HG03432 (cell line): ENCODE results near the gene CHRNA7.
"Not testable (repeated sequence)": the region's sequence is repeated elsewhere in the genome, so short reads cannot be mapped to it uniquely, and the experiment has no call there.

Source experiments
- ATAC-seq: cut with Tn5 transposase; IDR thresholded peaks from one replicate; pipeline ENCODE4 v1.9.1; 2021; ENCODE audit warnings: mild to moderate bottlenecking, moderate library complexity; ENCODE audit not compliant: unreplicated experiment

CHRNA7 gene

DNA sequence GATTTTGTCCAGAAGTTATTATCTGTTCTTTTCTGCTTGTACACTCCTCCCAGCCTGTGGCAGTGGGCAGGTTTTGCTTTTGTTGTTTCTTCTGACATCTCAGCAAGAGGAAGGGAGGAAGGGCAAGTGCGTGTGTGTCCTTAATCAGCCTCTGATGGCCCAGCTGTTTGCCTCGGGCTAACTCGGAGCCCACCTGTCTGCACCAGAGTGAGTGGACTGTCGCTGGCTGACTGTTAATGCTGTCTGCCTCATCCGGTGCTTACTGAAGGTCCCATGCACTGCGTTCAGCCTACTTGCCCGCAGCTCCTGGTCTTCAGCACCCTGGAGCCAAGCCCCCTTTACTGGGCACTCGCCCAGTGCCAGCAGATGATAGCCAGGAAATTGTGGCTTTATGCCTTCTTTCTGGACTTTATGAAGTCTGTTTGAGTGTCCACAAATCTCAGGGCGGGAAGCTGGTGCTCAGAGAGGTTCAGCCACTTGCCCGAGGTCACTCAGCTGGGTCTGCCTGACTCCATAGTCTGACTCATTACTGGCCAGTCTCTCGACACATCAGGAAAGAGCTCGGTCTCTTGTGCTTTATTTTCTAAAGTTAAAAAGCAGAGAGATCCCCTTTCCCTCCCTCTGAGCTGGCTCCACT is 89.5 kb downstream of the CHRNA7 start:
- no peak for ATAC-seq

DNA sequence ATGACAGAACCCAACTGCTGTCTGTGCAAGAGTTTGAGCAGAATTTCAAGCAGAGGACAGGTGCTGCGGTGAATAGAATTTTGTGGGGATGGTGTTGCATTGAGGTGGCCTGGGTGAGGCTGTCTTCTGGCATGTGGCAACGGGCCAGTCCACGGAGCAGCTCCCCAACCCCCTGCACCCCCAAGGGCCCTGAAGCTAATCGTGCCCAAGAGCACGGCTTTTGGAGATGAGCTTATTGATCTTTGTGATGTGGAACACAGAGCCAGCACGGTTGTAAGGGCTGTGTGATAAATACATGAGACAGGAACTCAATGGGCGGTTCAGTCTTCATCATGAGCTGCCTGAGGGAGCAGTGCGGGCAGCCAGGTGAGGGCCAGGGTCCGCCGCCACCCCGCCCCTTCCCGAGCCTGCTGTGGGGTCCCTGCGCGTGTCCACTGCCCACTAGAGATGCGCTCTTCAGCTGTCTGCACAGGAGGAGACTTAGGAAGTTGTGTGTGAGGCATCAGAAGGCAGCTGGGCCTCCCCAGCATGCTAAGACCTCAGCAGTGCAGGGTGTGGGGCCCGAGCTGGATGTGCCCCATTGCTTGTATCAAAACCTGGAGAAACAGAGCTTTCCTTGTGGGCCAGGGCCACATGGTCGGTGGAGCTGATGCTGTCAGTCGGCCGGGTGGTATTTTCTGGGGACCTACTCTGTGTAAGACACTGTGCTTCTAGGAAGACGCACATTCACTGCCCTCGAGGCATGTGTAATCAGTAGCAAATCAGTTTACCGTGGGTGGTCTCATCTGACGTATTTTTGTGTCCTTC is 90.5 kb downstream of the CHRNA7 start:
- no peak for ATAC-seq

DNA sequence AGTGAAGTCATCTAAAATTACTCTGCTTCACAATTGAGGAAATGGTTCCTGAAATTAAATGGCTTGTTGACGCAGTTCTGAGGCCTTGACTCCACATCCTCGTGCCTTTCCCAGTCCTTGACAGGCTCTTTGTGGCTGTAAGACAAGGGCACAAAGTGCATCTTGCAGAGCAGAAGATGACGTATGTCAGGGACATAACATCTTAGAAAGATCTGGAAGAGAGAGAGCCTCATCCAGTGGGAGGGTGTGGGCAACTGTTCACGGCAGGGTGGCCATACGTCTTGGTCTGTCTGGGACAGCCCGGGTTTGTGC is 91.0 kb downstream of the CHRNA7 start:
- no peak for ATAC-seq

DNA sequence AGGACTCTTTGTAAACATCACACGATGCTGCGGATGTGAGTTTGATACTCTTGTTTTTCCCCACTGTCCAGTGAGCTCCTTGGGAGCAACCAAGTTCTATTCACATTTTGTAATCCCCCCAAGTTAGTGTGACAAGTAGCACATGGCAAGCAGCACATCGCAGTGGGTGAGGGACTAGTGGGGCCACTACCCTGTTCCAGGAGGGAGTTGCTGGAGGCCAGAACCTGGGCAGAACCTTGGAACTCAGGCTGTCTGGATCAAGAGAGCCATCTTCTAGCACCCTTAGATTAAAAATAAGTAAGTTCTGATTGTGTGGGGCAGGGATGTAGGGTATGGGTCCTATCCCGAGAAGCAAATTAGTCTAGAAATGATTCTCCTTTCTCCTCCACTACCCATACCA is 91.7 kb downstream of the CHRNA7 start:
- ATAC-seq: no peak

DNA sequence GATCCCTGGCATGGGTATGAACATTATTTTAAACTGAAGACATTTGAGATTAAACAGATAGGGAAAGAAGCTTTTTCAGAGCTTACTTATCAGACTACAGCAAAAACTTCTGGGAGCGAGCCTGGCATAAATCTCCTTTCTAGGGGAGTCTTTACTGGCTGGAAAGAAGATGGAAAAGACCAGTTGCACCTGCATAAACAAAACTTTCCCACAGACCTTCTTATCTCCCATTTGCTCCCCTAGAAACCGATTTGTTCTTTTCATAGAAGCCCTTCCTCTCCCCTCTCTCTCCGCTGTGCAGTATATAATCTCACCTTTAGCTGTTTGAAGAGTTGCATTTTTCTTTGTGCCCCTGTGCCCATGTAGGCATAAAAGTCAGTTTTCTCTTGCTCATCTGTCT is 93.2 kb downstream of the CHRNA7 start:
- no peak for ATAC-seq

DNA sequence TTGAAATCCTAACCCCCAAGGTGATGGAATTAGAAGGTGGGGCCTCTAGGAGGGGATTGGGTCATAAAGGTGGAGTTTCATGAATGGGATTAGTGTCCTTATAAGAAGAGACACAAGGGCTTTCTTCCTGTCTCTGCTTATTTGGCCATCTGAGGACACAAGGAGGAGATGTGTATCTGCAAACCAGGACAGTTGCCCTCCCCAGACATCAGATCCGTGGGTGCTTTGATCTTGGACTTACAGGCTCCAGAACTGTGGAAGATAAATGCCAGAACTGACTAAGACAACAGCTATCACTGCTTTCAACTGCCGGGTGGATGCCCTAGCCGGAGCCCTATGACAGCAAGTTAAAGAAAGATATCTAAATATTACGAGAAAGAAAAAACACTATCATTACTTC is 94.4 kb downstream of the CHRNA7 start:
- ATAC-seq: no peak

DNA sequence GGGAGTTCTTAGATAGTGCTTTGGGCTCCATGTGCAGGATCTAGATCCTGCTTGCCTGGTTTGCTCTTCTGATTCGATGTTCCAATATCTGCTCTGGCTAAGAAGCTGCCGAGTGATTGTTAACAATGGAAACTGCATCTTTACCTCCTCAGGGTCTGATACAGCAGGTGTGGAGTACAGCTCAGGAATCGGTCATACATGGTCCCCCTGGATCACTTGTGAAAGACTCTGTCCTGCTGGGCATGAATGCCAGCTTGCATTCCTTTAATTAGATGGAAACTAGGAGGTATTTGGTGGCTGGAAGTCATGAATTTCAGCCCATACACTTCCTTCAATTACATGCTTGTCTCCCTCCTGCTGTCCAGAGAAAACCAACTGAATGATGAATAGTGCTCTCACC is 95.3 kb downstream of the CHRNA7 start:
- no peak for ATAC-seq

DNA sequence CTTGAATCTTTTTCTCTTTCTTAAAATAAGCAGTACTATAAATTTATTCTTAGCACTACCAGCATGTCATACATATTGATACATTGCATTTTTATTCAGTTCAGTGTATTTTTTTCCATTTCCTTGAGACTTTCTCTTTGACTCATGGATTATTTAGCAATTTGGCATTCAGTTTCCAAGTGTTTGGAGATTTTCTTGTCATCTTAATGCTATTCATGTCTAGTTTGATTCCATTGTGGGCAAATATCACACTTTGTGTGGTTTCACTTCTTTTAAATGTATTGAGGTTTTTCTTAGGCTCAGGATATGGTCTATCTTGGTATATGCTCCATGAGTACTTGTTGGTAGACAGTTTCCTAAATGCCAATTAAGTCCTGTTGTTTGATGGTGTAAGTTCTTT is 99.5 kb downstream of the CHRNA7 start:
- no peak for ATAC-seq

DNA sequence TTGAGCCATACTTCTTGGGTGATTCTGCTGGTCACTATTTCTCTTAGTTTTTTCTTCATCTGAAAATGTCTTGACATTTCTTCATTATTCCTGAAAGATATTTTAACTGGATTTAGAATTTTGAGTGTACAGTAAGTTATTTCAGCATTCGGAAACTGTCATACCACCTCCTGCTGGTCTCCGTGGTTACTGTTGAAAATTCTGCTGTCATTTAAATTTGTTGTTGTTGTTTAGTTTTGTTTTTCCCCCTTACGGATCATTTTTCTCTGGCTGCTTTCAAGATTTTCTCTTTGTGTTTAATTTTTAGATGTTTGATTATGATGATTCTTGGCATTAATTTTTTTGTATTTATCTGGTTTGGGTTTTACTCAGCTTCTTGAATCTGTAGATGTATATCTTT is 100.5 kb downstream of the CHRNA7 start:
- ATAC-seq: no peak

DNA sequence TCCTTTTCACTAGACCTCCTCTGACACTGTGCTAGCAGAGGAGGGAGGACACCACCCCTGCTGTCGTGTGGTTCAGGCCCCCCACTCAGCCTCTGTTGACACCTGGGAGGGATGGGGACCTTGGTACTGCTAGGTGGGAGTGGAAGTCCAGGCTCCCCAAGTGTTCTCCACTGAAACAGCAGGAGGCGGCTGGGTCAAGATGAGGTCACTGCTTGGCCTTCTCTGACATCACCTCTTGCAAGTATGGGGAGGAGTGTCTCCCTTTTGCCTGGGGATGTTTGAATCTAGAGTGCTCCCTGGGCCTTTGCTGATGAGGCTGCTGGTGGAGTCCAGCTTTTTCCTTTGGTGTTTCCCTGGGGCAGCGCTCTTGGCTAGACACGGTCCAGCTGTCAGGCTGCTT is 101.5 kb downstream of the CHRNA7 start:
- no peak for ATAC-seq

DNA sequence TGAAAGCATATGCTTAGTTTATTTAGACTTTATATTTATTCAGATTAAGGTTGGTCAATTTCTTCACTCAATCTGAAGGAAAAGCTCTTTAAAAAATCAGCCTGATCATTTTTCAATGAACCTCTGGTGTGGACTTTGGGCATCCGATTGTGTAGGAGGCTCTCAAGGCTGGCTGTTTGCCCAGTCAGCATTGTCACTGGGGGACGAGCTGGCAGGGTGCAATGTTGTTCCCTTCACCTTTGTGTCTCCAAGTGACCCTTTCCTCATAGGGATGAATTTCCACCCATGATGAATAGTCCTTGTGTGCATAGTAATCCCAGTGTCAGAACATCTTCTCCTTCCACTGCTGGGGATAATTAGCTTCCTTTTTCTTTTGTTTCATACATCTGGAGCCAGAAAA is 102.5 kb downstream of the CHRNA7 start:
- no peak for ATAC-seq

DNA sequence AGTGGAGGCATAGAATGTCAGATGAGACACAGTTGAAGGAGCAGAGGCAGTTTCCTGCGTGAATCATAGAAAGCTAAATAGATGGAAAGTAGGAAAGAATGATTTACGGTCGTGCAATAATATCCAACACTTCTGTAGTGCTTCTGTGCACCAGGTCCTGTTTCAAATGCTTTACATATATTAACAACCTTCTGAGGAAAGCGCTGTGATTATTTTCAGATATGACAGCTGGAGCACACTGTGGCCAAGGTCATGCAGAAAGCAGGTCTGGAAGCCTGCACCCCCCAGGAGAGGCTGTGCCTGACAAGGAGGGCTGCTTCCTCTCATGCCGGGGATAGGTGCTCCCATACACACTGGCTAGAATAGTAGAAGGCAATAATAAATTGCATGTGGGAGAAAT is 104.5 kb downstream of the CHRNA7 start:
- ATAC-seq: no peak

DNA sequence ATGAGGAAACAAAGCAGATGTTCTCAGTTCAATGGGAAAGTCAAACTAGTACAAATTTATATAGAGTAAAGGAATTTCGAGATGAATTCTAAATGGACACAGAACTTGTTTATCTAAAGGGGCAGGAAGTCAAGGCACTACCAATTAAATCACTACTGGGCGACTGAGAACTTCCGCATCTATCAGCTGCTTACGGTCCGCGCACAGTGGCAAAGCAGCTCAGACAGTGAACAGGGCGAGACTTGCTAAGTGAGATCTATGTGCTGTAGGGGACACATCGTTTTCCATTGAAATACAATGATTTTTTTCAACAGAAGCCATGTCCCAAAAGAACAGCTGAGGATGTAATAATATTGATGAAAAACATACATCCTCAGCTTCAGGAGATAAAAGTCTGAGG is 105.0 kb downstream of the CHRNA7 start:
- ATAC-seq: no peak

DNA sequence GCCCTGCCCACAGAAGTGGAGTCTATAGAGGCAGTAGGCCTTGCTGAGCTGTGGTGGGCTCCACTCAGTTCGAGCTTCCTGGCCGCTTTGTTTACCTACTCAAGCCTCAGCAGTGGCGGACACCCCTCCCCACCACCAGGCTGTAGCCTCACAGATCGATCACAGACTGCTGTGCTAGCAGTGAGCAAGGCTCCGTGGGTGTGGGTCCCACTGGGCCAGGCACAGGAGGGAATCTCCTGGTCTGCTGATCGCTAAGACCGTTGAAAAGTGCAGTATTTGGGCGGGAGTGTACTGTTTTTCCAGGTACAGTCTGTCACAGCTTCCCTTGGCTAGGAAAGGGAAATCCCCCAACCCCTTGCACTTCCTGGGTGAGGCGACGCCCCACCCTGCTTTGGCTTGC is 115.2 kb downstream of the CHRNA7 start:
- not testable (repeated sequence) for ATAC-seq

DNA sequence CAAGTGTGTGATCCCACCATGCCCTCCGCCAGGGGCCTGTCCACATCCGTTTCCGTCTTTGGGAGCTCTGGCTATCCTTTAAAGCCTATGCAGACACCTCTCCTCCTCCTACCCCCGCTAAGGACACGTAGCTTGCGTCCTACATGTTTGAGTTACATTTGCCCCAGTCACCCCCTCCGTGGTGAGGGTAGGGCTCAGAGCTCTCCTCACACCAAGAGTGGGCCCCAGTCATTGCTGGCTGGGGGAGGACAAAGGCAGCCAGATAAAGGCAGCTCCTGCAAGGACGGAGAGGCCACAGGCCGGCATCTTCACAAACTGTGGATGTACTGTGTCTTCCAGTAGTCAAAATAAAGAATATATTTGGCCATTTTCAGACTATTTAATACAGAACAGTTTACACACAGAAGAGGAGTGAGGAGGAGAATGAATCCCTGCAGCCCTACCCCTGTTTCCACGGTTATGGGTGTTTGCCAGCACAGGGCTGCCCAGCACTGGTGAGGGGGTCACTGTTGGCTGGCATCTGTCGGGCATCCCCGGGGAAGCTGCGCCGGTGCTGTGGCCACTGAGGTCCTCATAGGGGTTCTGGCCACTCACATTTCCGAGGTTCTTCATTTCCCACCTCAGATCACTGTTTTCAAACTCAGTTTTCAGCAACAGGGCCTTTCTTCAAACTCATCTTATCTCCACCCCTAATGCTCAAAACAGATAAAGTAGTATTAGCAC is 118.7 kb downstream of the CHRNA7 start:
- ATAC-seq: no peak

DNA sequence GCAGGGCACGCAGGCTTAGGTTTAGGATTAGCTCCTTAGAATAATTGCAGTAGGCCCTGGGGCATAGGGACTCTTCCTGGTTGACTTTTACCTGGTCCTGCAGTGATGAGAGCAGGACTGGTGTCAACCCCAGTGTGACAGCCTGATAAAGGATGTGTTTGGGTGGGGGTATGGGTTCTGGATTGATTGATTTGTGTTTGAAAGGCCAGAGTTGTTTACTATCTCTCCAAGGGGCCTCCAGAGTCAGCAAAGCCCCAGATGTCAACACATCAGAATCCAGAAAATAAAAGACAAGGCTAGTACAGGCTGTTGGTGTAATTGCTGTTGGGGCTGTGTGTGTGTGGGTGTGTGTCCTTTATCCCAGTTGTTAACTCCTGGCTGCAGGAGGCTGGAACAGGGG is 122.3 kb downstream of the CHRNA7 start:
- no peak for ATAC-seq

DNA sequence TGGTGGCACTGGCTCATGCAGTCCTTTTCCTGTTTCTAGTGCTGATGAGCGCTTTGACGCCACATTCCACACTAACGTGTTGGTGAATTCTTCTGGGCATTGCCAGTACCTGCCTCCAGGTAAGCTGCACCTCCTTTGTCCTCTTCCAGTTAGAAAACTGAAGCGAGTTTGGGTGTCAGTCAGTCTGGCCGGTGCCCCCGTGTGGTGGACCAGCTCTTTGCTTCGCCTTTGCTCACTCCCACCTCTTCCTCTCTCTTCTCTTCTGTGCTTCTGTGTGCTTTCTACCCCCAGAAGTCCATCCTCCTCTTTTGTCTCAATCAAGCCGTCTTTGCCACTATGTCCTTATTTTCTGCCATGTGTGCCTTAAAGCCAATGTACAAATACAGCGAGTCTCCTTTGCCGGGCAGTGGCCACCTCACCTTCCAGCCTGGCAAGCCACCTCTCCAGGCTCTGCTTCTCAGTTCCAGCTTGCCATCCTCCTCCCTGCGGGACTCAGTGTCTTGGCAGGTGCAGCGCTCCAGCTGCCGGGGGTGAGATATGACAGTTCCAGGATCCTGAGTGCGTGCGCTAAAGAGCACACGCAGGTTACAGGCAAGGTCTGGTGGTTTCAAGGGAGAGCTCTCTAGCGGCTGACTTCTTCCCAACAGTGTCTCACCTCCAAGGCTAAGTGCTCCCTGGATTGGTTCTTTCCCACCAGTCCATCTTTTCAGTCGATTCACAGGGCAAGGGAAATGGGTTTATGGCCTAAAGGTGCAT is 123.7 kb downstream of the CHRNA7 start:
- ATAC-seq: not testable (repeated sequence)

DNA sequence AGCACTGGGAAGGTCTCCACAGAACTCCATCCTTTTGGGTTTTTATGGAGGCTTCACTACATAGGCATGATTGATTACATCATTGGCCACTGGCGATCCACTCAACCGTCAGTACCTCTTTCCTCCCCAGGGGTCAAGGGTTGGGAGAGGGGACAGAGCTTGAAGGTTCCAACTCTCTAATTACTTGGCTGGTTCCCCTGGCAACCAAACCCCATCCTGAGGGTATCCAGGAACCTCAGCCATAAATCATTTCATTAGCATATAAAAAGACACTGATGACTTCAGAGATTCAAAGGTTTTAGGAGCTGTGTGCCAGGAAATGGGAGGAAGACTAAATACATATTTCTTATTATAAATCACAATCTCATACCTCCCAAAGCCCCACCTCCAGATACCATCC is 131.8 kb downstream of the CHRNA7 start:
- ATAC-seq: not testable (repeated sequence)

DNA sequence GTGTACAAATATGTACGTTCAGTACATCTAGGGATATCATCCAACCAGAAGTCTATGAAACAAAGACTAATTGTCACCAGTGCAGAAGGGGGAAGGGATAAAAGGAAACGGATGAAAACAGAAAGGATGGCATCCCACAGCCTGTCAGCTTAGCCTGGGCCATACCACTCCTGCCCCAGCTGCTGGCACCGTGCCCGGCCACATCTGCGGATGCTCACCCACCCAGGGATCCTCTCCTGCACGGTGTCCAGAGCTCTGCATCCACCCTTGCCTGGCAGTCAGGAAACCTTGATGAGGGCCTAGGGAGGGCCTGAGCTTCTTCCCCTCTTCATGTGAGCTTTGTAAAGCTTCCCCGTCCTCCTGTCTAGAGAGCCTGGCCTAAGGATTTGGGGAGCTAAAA is 133.8 kb downstream of the CHRNA7 start:
- not testable (repeated sequence) for ATAC-seq

DNA sequence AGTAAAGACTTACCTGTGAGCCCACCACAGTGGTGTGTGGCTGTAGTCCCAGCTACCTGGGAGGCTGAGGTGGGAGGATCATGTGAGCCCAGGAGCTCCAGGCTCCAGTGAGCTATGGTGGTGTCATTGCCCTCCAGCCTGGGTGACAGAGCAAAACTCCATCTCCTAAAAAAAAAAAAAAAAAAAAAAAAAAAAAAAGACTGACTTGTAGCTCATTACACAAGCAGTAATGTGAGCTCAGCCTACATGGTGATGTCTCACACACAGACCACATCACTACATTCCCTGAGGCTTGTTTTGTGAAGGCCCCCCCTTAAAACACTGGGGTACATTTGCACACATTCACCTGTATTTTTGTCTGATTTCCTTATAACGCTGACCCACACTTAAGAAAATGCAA is 134.4 kb downstream of the CHRNA7 start:
- not testable (repeated sequence) for ATAC-seq

DNA sequence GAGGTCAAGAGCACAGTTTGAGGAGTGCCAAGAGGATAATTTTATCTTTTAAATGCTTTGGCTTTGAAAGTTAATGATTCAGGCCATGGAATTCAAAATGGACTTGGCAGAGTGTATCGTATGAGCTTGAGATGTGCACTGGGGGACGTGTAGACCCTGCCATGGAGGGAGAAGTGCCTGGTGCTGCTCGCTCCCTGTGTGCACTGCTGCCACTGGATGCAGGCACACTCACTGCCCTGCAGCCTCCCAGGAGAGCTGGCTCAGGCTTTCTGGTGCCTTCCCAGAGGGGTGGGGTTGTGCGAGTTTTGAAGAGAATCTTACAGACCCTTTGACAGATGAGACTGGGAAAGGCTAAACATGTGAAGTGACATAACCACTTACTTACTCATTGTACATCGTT is 135.5 kb downstream of the CHRNA7 start:
- ATAC-seq: not testable (repeated sequence)
